GM23248 (cell line): ENCODE measurements around the gene ADCY7. TPM values are rescaled to one million over a fixed set of nuclear protein-coding genes. Genes with fewer than 3 reads are reported as not detected.

Experiments used
- DNase-seq: peaks from one replicate; pipeline ENCODE4 v3.0.0-alpha.2; 2015
- H2AFZ ChIP-seq: fragments of 200-600 bp; sonication (generic); 2 replicates; pipeline ENCODE4 v1.6.1; 2016; ENCODE audit warnings: antibody characterized with exemption
- H3F3A ChIP-seq: fragments of 200-600 bp; sonication (generic); 2 replicates; pipeline ENCODE4 v1.6.1; 2016; ENCODE audit warnings: mild to moderate bottlenecking, antibody characterized with exemption, mixed run types; ENCODE audit not compliant: insufficient read depth
- H3K27ac ChIP-seq: fragments of 200-600 bp; sonication (generic); 2 replicates; pipeline ENCODE4 v1.5.1; 2016; ENCODE audit warnings: mild to moderate bottlenecking
- H3K27me3 ChIP-seq: fragments of 200-600 bp; sonication (generic); replicated peaks from 2 replicates; pipeline ENCODE4 v1.6.1; 2016; ENCODE audit warnings: mild to moderate bottlenecking; ENCODE audit not compliant: insufficient read depth
- H3K36me3 ChIP-seq: fragments of 200-600 bp; sonication (generic); 2 replicates; pipeline ENCODE4 v1.6.1; 2016; ENCODE audit warnings: low read depth, mild to moderate bottlenecking
- H3K4me1 ChIP-seq: fragments of 200-600 bp; sonication (generic); 2 replicates; pipeline ENCODE4 v1.6.1; 2016; ENCODE audit warnings: mild to moderate bottlenecking; ENCODE audit not compliant: insufficient read depth
- H3K4me2 ChIP-seq: fragments of 200-600 bp; sonication (generic); one replicate; pipeline ENCODE4 v1.6.1; 2016; ENCODE audit warnings: mild to moderate bottlenecking; ENCODE audit not compliant: unreplicated experiment
- H3K4me3 ChIP-seq: fragments of 200-600 bp; sonication (generic); 2 replicates; pipeline ENCODE4 v1.5.1; 2016; ENCODE audit warnings: mild to moderate bottlenecking
- H3K79me2 ChIP-seq: fragments of 200-600 bp; sonication (generic); 2 replicates; pipeline ENCODE4 v1.6.1; 2016; ENCODE audit warnings: mild to moderate bottlenecking; ENCODE audit not compliant: insufficient read depth
- H3K9ac ChIP-seq: fragments of 200-600 bp; sonication (generic); 2 replicates; pipeline ENCODE4 v1.6.1; 2016; ENCODE audit warnings: mild to moderate bottlenecking
- H3K9me2 ChIP-seq: fragments of 200-600 bp; sonication (generic); 2 replicates; pipeline ENCODE4 v1.6.1; 2016; ENCODE audit warnings: mixed run types, mild to moderate bottlenecking, moderate library complexity; ENCODE audit not compliant: insufficient read depth
- H3K9me3 ChIP-seq: fragments of 200-600 bp; sonication (generic); one replicate; pipeline ENCODE4 v1.6.1; 2017; ENCODE audit warnings: low read depth
- H4K20me1 ChIP-seq: fragments of 200-600 bp; sonication (generic); 2 replicates; pipeline ENCODE4 v1.6.0; 2016; ENCODE audit not compliant: insufficient read depth
- EZH2 ChIP-seq: fragments of 200-600 bp; sonication (generic); IDR thresholded peaks from 2 replicates; pipeline ENCODE4 v1.6.1; 2018; ENCODE audit warnings: antibody characterized with exemption, mild to moderate bottlenecking; ENCODE audit not compliant: insufficient read depth, poor library complexity, severe bottlenecking
- EZH2phosphoT487 ChIP-seq: fragments of 200-600 bp; sonication (generic); IDR thresholded peaks from 2 replicates; pipeline ENCODE4 v1.6.1; 2018; ENCODE audit warnings: antibody characterized with exemption, moderate library complexity, mild to moderate bottlenecking, low read depth; ENCODE audit not compliant: insufficient read depth
- WGBS, 2 experiments: methylation state at CpG; one replicate each; pipeline ENCODE4 v1.1.6; 2015 to 2017; ENCODE audit warnings: low lambda C conversion rate in 2 of 2, low coverage in 1 of 2; ENCODE audit errors: missing lambda C conversion rate in 2 of 2; 5-methylcytosine and 5-hydroxymethylcytosine counted together
- in situ Hi-C: fragments of 300-500 bp; cut with MboI; formaldehyde crosslinking; loops from 2 replicates; pipeline ENCODE4 v1.15.0; 2020
- polyA plus RNA-seq: library from polyadenylated mRNA; unstranded; fragments of >200 nt; fragmentation: Nextera tagmentation; extraction: Ambion mirVana; gene quantifications from 2 replicates; pipeline ENCODE4 v1.2.1, GENCODE V29; 2016
- total RNA-seq: library from RNA; depleted of rRNA; stranded (reverse); fragments of >200 nt; shearing (Covaris generic); gene quantifications from 2 replicates; pipeline ENCODE4 v1.2.3, GENCODE V29; 2014

The ADCY7 gene
- total and polyA plus RNA-seq, 2 experiments from 2014 or later, result 31.9 to 87.4 TPM

DNA sequence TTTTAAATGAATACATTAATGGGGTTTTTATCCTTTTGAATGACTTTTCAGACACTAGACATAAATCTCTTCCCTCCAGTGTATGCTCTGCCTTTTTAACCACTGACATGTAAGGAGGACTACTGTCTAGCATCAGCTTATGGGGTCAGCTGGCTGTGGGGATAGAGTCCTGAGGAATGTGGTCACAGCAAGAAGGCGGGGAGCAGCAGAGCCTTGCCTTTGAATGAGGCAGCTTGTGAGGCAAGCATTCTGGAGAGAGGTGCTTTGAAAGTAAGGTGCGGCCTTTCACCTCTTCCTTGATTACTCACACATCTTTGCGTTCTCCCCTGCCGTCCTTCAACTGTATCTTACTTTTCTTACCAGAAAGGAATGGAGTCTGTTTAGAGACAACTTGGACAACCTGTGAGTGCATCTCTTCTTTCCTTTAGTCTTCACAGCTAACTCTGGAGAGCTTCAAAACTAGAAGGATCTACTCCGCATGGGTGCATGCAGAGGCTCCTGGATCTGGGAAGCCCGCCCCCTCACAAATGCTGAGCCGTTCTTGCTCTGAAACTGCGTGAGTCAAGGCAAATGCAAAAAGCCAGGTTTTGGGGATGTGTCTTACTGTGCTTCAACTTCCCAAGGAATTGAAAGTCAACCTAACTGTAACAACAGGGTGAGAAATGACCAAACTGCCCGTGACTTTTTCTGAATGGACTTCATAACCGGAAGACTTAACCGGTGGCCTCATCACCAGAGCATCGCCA is 49.9 kb downstream of the ADCY7 start:
- no peaks in the 10 kb centered on the region for H3K9me3 ChIP-seq
- peak overlapping the region; percentile 23; the same call in 1 of the 2 replicates for H3K9ac ChIP-seq
- TF ChIP-seq EZH2 (no peak), EZH2phosphoT487 (no peak)
- H3K4me3 ChIP-seq, result no peak overlapping the region
- H3K9me2 ChIP-seq, result no peaks in the 10 kb centered on the region
- H3F3A ChIP-seq, result peaks cover 37% of the 10 kb centered on the region; the same call in 1 of the 2 replicates
- no peak for DNase-seq
- H2AFZ ChIP-seq, result no peak overlapping the region
- peak overlapping the region; percentile 12; the same call in 1 of the 2 replicates for H3K27ac ChIP-seq
- peaks cover 61% of the 10 kb centered on the region for H3K36me3 ChIP-seq
- no peak overlapping the region for H3K4me2 ChIP-seq
- in situ Hi-C loops, result no loop called here
- no peaks in the 10 kb centered on the region for H4K20me1 ChIP-seq
- WGBS, 2 experiments, result 83 to 86% methylated on average over 12 of the region's 12 CpGs
- H3K4me1 ChIP-seq, result peaks cover 20% of the 10 kb centered on the region
- no peaks in the 10 kb centered on the region for H3K27me3 ChIP-seq
- peaks cover 6% of the 10 kb centered on the region; the same call in 1 of the 2 replicates for H3K79me2 ChIP-seq

DNA sequence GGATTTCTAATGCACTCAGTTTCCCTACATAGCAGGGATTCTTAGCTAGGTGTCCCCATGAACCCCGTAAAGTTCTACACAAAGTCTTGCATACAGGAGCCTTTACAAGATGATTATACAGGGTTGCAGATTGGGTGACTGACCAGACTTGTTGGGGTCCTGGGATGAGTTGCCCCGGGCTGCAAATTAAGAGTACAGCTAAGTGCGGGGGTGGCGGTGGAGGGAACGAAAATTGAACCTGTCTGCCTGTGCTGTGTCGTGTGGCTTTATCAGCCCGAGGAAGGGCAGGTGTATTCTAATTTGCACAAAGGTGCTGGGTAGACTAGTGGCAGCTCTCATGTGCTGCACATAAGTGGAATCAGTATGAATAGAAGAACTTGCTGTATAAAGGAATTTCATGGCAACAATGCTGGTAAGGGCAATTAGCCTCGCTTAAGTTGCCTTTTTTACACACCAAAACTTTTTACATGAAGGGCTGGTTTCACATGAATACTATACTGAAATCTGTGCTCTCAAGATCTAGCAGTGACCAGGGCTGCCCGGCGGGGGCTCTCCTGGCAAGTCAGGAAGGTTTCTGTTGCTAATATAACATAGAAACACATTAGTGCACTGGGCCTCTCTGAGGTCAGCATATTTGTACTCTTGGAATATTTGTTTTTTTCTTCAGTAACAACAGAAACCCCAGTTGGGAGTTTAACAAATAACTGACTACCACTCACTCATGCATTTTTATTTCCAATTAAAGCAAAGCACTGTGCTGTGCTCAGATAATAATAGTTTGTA is 50.7 kb downstream of the ADCY7 start:
- no peak overlapping the region for H2AFZ ChIP-seq
- H3K4me3 ChIP-seq, result no peak overlapping the region
- DNase-seq, result peak; percentile 45
- no peak overlapping the region for H3K9ac ChIP-seq
- peaks cover 41% of the 10 kb centered on the region; the same call in 1 of the 2 replicates for H3F3A ChIP-seq
- WGBS, 2 experiments, result 77 to 79% methylated on average over 10 of the region's 10 CpGs
- H3K27me3 ChIP-seq, result no peaks in the 10 kb centered on the region
- H4K20me1 ChIP-seq, result no peaks in the 10 kb centered on the region
- no peak overlapping the region for H3K4me2 ChIP-seq
- no peaks in the 10 kb centered on the region for H3K9me2 ChIP-seq
- H3K79me2 ChIP-seq, result peaks cover 6% of the 10 kb centered on the region; the same call in 1 of the 2 replicates
- H3K36me3 ChIP-seq, result peaks cover 67% of the 10 kb centered on the region
- no peaks in the 10 kb centered on the region for H3K9me3 ChIP-seq
- no peak overlapping the region for H3K27ac ChIP-seq
- TF ChIP-seq EZH2, result no peak
- no peak for TF ChIP-seq EZH2phosphoT487
- peaks cover 20% of the 10 kb centered on the region for H3K4me1 ChIP-seq
- in situ Hi-C loops, result no loop called here

DNA sequence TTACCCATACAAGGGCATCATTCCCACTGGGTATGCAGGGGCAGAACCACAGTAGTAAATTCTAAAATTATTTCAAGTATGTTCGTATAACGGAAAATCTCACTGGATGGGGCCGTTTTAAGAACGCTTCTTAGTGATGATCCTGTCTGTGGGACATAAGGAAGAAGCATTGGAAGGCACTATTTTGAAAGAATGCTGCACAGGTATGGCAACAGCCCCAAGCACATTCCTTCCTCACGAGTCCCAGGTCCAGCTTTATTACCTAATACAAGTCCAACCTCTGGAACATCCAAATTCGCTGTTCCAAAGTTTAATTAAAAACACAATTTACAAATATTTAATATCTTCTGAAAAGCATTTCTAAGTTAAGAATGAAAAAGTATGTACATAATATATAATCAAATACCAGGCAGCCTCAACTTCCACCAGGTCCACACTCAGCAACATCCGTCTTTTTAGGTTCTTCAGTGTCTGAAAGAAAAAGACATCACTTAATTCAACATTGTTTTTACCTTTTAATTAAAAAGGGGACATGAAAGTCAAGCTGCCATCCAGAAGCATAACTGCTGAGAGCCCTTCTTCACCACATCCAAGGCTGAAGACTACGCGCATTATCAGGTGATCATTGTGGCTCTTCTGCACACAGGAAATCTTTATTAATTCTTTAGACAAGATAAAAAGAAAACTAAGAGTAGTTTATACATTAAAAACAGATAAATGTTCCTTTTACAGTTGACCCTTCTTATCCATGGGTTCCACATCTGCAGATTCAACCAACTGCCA is 52.6 kb downstream of the ADCY7 start:
- Histone ChIP-seq H3K4me1 (peaks cover 15% of the 10 kb centered on the region), H3K27ac (no peak overlapping the region), H3K9ac (no peak overlapping the region), H3K9me3 (no peaks in the 10 kb centered on the region), H3K36me3 (peaks cover 80% of the 10 kb centered on the region), H3K79me2 (peaks cover 6% of the 10 kb centered on the region; the same call in 1 of the 2 replicates), H3K4me3 (no peak overlapping the region), H3K27me3 (no peaks in the 10 kb centered on the region), H3F3A (peaks cover 43% of the 10 kb centered on the region), H3K4me2 (no peak overlapping the region), H3K9me2 (no peaks in the 10 kb centered on the region), H4K20me1 (no peaks in the 10 kb centered on the region), H2AFZ (no peak overlapping the region)
- in situ Hi-C loops, result no loop called here
- TF ChIP-seq EZH2phosphoT487 (no peak), EZH2 (no peak)
- DNase-seq, result no peak
- 71 to 77% methylated on average over 9 of the region's 9 CpGs for WGBS, 2 experiments

DNA sequence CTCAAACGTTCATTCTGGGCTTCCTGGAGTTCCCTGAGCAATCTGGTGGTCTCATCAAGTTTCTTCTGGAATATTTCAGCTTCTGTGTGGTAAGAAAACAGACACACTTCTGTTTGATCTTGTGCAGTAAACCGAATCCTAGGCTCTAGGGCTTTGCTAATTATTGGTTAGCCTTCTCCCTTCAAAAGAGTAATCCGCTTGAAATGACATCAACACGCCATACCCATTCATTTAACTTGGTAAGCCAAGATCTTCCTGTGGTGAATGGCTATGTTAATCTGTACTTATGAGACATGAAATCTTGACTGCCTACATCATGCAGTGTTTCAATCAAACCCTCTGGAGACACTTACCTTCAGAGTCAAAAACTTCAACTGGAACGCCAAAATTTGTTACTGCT is 54.0 kb downstream of the ADCY7 start:
- in situ Hi-C loops, result no loop called here
- H3K9me2 ChIP-seq, result no peaks in the 10 kb centered on the region
- H3K4me1 ChIP-seq, result peaks cover 8% of the 10 kb centered on the region
- no peak for DNase-seq
- no peaks in the 10 kb centered on the region for H3K9me3 ChIP-seq
- no peaks in the 10 kb centered on the region for H4K20me1 ChIP-seq
- no peak overlapping the region for H3K4me2 ChIP-seq
- no peaks in the 10 kb centered on the region for H3K27me3 ChIP-seq
- H3K36me3 ChIP-seq, result peaks cover 72% of the 10 kb centered on the region
- H2AFZ ChIP-seq, result no peak overlapping the region
- peaks cover 37% of the 10 kb centered on the region for H3F3A ChIP-seq
- TF ChIP-seq EZH2phosphoT487 (no peak), EZH2 (no peak)
- WGBS, 2 experiments, result 87 to 91% methylated on average over 5 of the region's 5 CpGs
- H3K79me2 ChIP-seq, result peaks cover 6% of the 10 kb centered on the region; the same call in 1 of the 2 replicates
- H3K4me3 ChIP-seq, result no peak overlapping the region
- H3K9ac ChIP-seq, result no peak overlapping the region
- no peak overlapping the region for H3K27ac ChIP-seq
